GM21576 (cell line): ENCODE results near the gene VAT1.

Experiments
- ATAC-seq: cut with Tn5 transposase; IDR thresholded peaks from one replicate; pipeline ENCODE4 v1.9.1; 2021; ENCODE audit warnings: mild to moderate bottlenecking, moderate library complexity; ENCODE audit not compliant: unreplicated experiment

The VAT1 gene

GRCh38 chr17:43027091-43028032 is 5.2 kb upstream of the VAT1 start:
- ATAC-seq, result no peak

GRCh38 chr17:43026595-43026994 is 4.4 kb upstream of the VAT1 start:
- ATAC-seq, result no peak

- ATAC-seq, result no peak
Measured at GRCh38 chr17:43025766-43026537, 3.8 kb upstream of the VAT1 start.

GRCh38 chr17:43025290-43025657 is 3.1 kb upstream of the VAT1 start:
- ATAC-seq, result no peak

GRCh38 chr17:43024407-43025289 is 2.5 kb upstream of the VAT1 start, which contains the start of gene RND2:
Gene RND2 (plus strand): TSS chr17:43025231. CDS start chr17:43025348, 117 bp downstream.
- ATAC-seq, result peak; percentile 46

- no peak for ATAC-seq
Measured at GRCh38 chr17:43020789-43021740, 1.1 kb downstream of the VAT1 start.

- no peak for ATAC-seq
Measured at GRCh38 chr17:43020030-43020621, 2.1 kb downstream of the VAT1 start.

GRCh38 chr17:43019418-43019817 is 2.8 kb downstream of the VAT1 start:
- no peak for ATAC-seq

- ATAC-seq, result no peak
Measured at GRCh38 chr17:43018932-43019331, 3.3 kb downstream of the VAT1 start.

- ATAC-seq, result no peak
Measured at GRCh38 chr17:43018008-43018853, 4.0 kb downstream of the VAT1 start.

GRCh38 chr17:43016216-43016615 is 6.0 kb downstream of the VAT1 start:
- ATAC-seq, result no peak

- no peak for ATAC-seq
Measured at GRCh38 chr17:43015579-43015978, 6.6 kb downstream of the VAT1 start.

GRCh38 chr17:43014649-43015542 is 7.3 kb downstream of the VAT1 start:
- no peak for ATAC-seq

GRCh38 chr17:43014020-43014648 is 8.1 kb downstream of the VAT1 start:
- no peak for ATAC-seq

- ATAC-seq, result no peak
Measured at GRCh38 chr17:43013296-43013695, 8.9 kb downstream of the VAT1 start.

GRCh38 chr17:43011728-43012472 is 10.3 kb downstream of the VAT1 start:
- ATAC-seq, result no peak
